Right atrium auricular region (tissue), 2 donors: ENCODE results near the gene LURAP1L. TPM values are rescaled to one million over a fixed set of nuclear protein-coding genes. Genes with fewer than 3 reads are reported as not detected.

ENCODE experiments used
- DNase-seq: peaks from one replicate; pipeline ENCODE4 v3.0.0-alpha.2; 2019; ENCODE audit warnings: low spot score
- H3K27ac ChIP-seq, 2 donors: fragments of 200-600 bp; sonication (generic); 1 replicate in 1 of 2; 2 replicates in 1 of 2; pipeline ENCODE4 v1.5.1; 2016 to 2019
- H3K27me3 ChIP-seq, 2 donors: fragments of 200-600 bp; sonication (generic); one replicate each; pipeline versions ENCODE4 v1.5.1 to v1.6.0; 2017 to 2019
- H3K36me3 ChIP-seq: fragments of 200-600 bp; sonication (generic); one replicate; pipeline ENCODE4 v1.5.1; 2016
- H3K4me1 ChIP-seq, 2 donors: fragments of 200-600 bp; sonication (generic); one replicate each; pipeline versions ENCODE4 v1.5.1 to v1.6.0; 2017 to 2019
- H3K4me3 ChIP-seq, 2 donors: fragments of 200-600 bp; sonication (generic); 1 replicate in 1 of 2; 2 replicates in 1 of 2; pipeline ENCODE4 v1.5.1; 2017 to 2019; ENCODE audit warnings: mild to moderate bottlenecking in 1 of 2, moderate library complexity in 1 of 2
- H3K9me3 ChIP-seq, 2 donors: fragments of 200-600 bp; sonication (generic); one replicate each; pipeline ENCODE4 v1.5.1; 2019
- total RNA-seq, 2 donors: library from RNA; depleted of rRNA; stranded (reverse); fragments of >200 nt; gene quantifications; one replicate each; pipeline ENCODE4 v1.1.0, GENCODE V29; 2016
- TF ChIP-seq, protein P1 (sequence below), 2 donors: fragments of 200-600 bp; sonication (generic); IDR thresholded peaks; one replicate each; pipeline ENCODE4 v1.5.1; 2019; ENCODE audit warnings: antibody characterized with exemption in 2 of 2

The LURAP1L gene
- total RNA-seq, 2 donors from 2014 or later, result 2.7 to 2.8 TPM

DNA sequence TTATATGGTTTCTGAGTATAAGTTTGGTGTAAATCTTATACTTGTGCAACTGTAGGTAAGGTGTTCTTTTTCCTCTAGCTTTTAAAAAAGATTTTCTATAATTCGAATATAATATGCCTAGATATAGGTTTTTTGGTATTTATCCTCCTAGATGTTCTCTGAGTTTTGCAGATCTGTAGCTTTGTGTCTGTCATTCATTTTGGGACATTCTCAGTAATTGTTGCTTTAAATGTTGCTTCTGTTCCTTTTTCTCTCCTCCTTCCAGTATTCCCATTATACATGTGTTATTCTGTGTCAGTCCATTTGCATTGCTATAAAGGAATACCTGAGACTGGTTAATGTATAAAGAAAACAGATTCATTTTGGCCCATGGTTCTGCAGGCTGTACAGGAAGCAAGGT is 33.7 kb downstream of the LURAP1L start:
- DNase-seq, result no peak
- Histone ChIP-seq H3K36me3 (no peaks in the 10 kb centered on the region), H3K9me3 (no peaks in the 10 kb centered on the region), H3K27me3 (no peaks in the 10 kb centered on the region), H3K27ac (no peak overlapping the region), H3K4me3 (no peak overlapping the region), H3K4me1 (no peaks in the 10 kb centered on the region)
- TF ChIP-seq, protein P1, sequence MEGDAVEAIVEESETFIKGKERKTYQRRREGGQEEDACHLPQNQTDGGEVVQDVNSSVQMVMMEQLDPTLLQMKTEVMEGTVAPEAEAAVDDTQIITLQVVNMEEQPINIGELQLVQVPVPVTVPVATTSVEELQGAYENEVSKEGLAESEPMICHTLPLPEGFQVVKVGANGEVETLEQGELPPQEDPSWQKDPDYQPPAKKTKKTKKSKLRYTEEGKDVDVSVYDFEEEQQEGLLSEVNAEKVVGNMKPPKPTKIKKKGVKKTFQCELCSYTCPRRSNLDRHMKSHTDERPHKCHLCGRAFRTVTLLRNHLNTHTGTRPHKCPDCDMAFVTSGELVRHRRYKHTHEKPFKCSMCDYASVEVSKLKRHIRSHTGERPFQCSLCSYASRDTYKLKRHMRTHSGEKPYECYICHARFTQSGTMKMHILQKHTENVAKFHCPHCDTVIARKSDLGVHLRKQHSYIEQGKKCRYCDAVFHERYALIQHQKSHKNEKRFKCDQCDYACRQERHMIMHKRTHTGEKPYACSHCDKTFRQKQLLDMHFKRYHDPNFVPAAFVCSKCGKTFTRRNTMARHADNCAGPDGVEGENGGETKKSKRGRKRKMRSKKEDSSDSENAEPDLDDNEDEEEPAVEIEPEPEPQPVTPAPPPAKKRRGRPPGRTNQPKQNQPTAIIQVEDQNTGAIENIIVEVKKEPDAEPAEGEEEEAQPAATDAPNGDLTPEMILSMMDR (IDR thresholded peaks at IDR 0.05), result no peak

DNA sequence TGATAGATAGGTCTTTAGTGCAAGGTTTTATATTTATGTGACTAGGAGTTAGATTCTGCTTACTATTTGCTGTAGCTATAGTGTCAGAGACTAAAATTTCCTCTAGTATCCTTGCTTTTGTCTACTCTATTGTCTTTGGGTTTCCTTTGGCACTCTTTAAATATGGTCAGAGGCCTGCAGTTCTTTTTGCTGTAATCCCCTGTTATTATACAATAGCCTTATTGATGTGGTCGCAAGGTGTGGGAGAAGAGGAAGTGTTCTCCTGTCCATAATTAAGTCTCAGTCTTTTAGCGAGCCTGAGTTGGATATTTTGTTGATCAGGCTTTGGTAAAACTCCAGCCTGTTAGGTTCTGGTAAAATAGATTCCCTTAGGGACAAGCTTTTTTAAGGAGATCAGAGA is 34.9 kb downstream of the LURAP1L start:
- Histone ChIP-seq H3K36me3 (no peaks in the 10 kb centered on the region), H3K27ac (no peak overlapping the region), H3K9me3 (no peaks in the 10 kb centered on the region), H3K4me1 (peaks cover 0 to 7% of the 10 kb centered on the region in 2 donors), H3K4me3 (no peak overlapping the region), H3K27me3 (no peaks in the 10 kb centered on the region)
- DNase-seq, result no peak
- TF ChIP-seq, protein P1 (IDR thresholded peaks at IDR 0.05), result no peak

DNA sequence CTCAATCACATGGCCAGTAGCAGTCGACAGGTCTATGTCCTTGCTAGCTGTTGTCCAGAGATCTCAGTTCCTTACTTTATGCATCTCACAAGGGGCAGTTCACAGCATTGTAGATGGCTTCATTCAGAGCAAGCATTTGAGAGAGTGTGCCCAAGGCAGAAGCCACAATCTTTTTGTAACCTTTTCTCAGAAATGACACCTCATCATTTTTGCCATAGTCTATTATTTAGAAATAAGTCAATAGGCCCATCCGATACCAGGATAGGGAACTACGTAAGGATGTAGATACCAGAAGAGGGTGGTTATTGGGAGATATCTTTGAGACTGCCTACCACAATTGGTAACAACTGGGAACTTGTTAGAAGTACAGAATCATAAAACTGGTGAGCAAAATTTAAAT is 37.1 kb downstream of the LURAP1L start:
- H3K27ac ChIP-seq, result no peak overlapping the region
- H3K4me3 ChIP-seq, result no peak overlapping the region
- no peak for DNase-seq
- no peaks in the 10 kb centered on the region for H3K27me3 ChIP-seq
- peaks cover 0 to 7% of the 10 kb centered on the region in 2 donors for H3K4me1 ChIP-seq
- H3K9me3 ChIP-seq, result no peaks in the 10 kb centered on the region
- TF ChIP-seq, protein P1 (IDR thresholded peaks at IDR 0.05), result no peak
- H3K36me3 ChIP-seq, result no peaks in the 10 kb centered on the region

DNA sequence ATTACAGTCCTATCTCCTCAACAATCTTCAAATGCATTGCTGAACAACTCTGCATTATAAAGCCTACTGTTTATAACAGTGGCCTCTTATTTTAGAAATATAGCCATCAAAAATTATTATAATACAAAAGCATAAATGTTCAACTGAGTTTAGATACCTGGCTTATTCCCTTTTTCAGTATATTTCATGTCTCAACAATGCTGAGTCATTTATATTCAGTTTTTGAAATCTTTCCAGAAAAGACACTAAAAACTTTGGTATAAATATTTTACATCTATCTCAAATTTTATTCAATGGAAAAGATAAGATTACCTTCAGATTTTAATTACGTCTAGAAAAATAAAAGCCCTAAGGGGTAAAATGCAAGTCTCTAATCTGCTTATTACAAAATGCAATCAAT is 37.9 kb downstream of the LURAP1L start:
- no peak for DNase-seq
- TF ChIP-seq, protein P1 (IDR thresholded peaks at IDR 0.05), result no peak
- Histone ChIP-seq H3K4me1 (peaks cover 0 to 7% of the 10 kb centered on the region in 2 donors), H3K9me3 (no peaks in the 10 kb centered on the region), H3K27me3 (no peaks in the 10 kb centered on the region), H3K4me3 (no peak overlapping the region), H3K27ac (no peak overlapping the region), H3K36me3 (no peaks in the 10 kb centered on the region)

DNA sequence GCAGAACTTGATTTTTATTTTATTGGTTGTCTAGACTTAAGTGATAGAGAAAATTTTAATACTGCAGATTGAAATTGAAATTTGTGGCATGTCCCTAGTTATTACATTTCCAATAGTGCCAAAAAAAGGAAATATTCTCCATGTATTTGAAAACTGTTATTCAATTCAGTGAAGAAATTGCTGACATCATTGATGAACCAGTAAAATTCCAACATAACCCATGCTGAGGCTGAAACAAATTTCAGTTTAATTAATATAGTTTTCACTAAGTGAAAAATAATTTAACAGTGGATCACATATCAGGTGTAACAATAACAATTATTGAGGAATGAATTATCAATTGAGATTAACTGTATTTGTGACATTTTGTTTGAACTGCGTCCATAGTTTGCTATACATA is 38.7 kb downstream of the LURAP1L start:
- TF ChIP-seq, protein P1 (IDR thresholded peaks at IDR 0.05), result no peak
- Histone ChIP-seq H3K9me3 (no peaks in the 10 kb centered on the region), H3K4me3 (no peak overlapping the region), H3K27ac (peak overlapping the region in 1 of 2 donors; percentile 36), H3K27me3 (no peaks in the 10 kb centered on the region), H3K36me3 (no peaks in the 10 kb centered on the region), H3K4me1 (peaks cover 0 to 10% of the 10 kb centered on the region in 2 donors)
- no peak for DNase-seq
